GM19452 (cell line): Measurements from ENCODE around the gene DEAF1.
"Not testable (repeated sequence)": the region's sequence is repeated elsewhere in the genome, so short reads cannot be mapped to it uniquely, and the experiment has no call there.

ENCODE experiments used
- ATAC-seq: cut with Tn5 transposase; IDR thresholded peaks from one replicate; pipeline ENCODE4 v1.9.1; 2021; ENCODE audit not compliant: unreplicated experiment

Gene DEAF1

DNA sequence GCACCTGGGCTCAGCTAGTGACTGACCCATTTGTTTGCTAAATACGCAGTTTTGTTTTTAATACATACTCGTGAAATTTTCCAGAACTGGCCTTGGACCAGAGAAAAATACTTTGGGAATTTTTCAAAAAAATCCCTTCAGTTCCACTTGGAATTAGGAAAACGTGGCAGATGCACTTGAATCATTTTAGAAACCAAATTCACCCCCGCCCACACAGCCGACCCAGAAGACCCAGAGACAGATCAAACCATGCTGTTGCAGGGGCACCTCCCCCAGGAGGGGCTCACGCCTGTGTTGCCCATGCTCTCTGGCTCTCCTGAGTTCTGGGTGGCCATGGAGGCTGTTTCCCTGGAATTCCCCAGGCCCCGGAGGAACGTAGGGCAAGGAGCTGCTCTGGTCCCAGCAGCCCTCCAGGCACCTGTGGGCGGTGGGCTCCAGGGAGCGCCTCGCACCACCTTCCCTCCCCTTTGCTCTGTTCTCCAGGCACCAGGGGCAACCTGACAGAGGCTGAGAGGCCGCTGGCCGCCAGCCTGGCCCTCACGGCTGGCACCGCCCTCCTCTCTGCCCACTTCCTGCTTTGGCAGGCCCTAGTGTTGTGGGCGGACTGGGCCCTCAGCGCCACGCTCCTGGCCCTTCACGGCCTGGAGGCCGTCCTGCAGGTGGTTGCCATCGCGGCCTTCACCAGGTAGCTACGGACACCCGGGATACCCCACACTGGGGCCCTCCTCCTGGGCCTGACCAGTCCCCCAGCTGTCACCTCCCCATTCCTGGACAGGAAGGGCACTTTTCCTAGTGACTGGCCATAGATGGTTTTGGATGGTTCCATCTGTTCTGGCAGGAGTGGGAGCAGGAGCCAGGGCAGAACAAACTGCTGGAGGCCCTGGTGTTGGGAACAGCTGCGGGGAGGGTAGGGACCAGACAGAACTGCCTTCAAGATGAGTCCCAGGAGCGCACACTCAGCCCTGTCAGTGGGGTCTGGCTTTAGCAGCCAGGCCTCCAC lies 7.7 kb upstream of the DEAF1 start:
- ATAC-seq, result no peak

DNA sequence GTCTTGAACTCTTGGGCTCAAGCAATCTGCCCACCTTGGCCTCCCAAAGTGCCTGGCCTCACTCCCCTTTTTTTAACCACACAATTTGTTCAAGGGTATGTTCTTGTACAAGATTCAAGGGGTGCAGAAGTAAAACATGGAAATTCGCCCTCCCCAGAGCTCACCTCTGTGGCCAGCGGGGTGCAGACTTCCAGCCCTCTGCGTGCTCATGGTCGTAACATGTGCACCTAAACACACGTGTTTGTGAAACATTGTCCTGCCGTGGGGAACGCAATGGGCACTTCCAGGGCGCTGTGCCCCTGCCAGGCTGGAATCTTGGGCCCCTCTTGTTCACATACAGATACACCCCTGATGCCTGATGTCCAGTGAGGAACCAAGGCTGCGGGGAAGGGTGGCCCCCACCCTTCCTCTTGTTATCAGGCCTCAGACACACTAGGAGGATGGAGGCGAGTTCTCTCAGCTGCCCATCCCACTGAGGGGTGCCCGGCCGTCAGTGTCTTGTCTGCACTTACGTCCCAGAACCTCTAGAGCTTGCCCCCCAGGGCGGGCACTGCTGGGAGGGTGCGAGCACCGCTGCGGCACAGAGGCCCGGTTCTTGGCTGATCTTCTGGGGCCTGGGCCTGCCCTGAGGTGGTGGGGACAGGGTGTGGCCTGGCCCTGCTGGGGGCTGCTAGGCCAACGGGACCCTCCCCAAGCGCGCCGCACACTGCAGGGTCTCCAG lies 6.9 kb upstream of the DEAF1 start:
- ATAC-seq, result no peak

DNA sequence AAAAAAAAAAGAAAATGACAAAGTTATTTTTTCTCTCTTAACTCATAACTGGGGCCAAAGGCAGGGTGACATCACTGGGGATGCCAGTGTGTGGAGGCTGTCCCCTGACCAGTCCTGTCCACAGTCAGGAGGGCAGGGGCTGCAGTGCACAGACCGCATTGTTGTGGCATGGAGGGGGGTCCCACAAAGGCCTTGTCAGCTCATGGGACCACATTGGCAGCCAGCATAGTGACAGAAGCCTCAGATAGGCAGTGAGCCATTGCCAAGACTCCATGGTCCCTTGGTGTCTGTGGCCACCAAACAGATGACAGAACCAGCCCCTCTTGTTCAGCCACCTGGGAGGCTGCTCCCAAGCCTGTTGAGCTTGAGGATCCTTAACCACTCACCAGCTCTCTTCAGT lies 4.7 kb upstream of the DEAF1 start:
- no peak for ATAC-seq

DNA sequence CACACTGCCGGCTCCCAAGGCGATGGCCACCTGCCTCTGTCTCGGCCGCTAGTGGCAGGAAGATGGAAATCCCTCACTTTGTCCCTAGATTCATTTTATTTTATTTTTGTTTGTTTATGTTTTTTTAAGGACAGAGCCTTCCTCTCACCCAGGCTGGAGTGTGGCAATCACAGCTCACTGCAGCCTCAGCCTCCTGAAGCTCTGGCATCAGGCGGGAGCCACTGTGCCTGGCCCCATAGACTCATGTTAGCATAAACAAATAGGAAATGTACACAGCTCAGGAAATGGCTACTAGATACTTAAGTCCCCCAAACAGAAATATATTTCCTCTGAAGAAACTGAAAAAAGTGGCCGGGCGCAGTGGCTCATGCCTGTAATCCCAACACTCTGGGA lies 4.1 kb upstream of the DEAF1 start:
- no peak for ATAC-seq

DNA sequence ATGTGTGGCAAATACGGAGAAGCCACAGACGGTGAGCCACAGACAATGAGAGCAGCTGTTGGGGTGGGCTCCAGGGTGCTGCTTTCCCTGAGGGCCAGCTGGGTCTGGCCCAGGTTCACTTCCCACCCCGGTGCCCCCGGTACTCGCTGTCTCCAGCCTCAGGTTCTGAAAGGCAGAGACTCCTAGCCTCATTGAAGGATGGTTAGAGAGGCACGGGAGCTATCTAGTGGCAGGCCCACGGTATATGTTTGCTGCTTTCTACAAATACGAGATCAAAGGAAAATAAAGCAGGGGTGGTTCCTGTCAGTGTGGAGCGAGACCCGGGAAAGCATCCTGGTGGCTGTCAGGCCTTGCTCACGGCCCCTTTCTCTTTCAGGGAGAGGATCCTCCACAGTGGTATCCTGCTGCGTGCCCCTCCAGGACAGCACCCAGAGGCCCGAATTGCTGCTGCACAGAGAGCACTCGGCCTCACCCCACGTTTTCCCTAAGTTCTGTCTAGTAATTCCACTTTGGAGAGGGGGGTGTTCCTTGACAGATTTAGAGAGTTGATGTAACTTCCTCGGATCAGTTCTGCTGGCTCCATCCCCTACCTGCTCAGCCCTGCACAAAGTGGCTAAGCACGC lies 3.6 kb upstream of the DEAF1 start:
- ATAC-seq, result no peak

DNA sequence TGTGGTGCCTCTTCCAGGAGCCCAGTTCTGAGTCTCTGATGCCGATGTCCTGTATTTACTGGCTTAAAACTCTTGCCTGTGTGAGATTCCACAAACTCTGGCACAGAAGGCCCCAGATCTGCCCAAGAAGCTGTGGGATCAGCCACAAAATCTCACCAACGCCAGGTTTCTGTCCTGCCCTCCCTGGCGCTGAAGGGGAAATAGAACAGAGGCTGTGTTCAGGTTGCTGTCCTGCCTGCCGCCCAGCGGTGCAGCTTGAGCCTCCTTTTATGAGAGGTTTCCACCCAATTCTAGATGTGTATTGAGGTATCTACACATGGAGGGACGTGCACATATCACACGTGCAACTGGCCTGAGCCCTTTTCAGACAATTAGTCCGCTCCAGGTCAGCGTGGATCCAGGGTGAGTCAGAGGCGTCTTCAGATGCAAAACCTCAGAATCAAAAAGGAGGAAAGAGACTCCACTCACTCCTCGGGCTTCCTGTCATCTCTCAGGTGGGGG lies 2.8 kb upstream of the DEAF1 start:
- no peak for ATAC-seq

DNA sequence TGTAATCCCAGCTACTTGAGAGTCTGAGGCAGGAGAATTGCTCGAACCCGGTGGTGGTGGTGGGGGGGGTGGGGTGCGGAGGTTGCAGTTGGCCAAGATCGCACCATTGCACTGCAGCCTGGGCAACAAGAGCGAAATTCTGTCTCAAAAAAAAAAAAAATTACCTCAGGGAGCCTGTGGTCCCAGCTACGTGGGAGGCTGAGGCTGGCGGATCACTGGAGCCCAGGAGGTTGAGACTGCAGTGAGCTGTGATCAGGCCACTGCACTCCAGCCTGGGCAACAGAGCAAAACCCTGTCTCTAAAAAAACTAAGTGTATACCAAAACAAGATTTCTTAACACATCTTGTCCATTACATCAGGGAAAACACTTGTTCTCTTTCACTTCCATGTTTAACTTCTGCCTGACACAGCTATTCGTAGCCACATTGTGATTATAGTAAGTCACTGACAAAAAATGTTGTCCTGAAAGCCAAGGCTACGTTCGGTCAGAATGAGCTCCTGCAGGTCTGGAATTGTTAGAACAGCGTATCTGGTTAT lies 2.0 kb upstream of the DEAF1 start:
- ATAC-seq, result no peak

DNA sequence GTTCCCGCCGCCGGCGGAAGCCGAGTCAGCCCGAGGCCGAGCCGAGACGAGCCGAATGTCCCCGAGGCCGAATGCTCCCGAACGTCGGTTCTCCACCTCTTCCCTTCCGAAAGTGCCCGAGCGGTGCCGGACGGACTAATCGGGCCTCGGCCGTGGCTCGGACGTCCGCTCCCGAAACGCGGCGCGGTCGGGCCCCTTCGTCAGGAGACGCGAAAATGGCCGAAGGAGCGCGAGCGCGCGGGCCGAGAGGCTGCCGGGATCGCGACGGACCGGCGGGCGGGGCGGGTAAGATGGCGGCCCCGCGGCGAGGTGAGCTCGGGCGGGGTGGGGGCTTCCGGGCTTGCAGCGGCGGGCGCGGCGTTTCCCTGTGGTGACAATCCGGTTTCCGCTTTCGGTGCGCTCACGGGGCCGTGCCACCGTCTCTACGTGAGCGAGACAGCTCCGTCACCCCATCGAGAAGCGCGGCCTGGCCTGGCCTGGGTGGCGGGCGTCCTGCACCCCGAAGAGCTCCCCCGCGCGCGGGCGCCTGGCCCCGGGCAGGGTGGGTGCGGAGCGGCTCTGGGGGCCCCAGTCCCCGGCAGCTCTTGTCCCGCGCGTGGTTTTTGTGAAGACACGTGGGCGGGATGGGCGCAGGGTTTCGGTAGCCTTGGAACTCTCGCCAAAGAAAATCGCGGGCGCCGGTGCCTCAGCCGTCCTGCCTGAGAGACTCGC lies 671 bp upstream of the DEAF1 start, which contains the start of gene TMEM80:
Gene TMEM80 (plus strand): TSS at position 279 of the 711 bp plus-strand sequence. CDS start 12 bp downstream, at position 291.
- ATAC-seq, result peak; percentile 68

DNA sequence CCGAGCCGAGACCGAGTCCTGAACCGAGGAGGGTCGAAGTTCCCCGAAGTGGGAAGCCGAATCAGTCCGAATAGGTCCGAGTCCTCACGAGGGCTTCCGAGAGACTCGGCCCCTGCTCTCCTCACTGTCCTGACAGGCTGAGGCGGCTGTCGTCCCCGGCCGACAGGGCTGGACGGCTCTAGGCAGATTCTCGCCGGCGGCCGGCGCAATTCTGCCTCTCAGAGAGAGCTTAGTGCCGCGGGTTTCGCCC lies 191 bp upstream of the DEAF1 start:
- no peak for ATAC-seq

DNA sequence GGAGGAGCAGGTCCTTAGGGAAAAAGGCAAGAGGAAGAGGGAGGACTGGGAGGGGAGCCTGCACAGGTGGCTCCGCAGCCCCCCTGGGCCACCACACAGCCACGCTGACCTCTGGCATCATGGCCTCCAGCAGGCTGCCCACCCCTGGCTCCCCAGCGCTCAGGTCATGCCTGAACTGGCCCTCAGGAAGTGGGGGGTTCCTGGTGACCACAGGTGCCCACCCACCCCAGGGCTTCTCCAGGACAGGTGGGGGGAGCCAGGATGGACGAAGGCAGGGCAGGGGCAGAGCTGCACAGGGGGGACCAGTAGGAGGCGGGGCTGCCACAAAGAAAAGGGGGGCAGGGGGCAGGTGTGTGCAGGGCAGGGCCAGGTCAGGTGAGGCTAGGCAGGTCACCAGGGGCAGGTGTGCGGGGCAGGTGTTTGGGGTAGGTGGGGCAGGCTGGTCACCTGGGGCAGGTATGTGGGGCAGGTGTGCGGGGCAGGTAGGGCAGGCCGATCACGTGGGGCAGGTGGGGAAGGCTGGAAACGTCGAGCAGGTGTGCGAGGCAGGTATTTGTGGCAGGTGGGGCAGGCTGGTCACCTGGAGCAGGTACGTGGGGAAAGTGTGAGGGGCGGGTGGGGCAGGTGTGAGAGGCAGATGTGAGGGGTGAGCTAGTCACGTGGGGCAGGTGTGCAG lies 997 bp downstream of the DEAF1 start:
- ATAC-seq, result no peak

DNA sequence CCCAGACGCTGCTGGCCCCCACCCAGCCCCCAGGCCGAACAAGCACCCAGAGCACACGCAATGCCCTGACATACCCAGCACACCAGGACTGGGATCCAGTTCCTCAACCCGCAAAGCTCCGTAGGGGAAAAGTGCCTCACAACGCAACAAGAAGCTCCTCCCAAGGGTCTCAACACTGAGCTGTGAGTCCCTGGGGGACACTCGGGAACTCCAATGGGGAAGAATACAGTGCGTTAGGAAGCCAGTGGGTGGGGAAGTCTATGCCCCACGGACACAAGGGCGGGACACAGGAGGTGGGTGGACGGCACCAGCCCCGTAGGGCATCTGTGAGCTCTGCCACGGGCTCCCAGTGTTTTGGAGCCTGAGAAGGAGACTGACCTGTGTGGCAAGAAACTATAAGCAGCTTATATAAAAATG lies 1.6 kb downstream of the DEAF1 start:
- no peak for ATAC-seq

DNA sequence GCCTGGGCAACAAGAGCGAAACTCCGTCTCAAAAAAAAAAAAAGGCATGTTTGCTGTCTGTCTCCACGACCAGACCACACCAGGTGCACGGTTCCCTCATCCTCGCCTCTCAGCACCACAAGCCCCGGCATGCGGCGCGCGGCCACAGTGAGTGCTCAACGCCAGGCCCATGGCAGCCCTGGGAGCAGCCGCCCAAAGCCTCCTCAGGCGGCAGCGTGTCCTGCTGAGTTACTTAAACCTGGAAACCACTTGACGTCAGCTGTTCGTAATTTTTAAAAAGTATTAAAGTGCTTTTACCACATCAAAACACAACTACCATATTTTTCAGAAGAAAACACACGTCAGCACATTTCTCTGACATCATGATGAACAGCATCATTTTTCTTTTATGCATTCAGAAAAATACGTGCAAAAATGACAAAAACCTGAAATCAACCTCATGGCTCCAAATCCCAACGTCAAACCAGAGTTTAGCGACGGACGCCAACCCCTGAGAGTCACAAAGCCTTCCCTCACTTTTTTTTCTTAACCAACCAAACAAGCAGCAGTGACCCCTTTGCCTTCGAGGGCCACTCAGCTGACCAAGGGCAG lies 2.1 kb downstream of the DEAF1 start:
- ATAC-seq, result no peak

DNA sequence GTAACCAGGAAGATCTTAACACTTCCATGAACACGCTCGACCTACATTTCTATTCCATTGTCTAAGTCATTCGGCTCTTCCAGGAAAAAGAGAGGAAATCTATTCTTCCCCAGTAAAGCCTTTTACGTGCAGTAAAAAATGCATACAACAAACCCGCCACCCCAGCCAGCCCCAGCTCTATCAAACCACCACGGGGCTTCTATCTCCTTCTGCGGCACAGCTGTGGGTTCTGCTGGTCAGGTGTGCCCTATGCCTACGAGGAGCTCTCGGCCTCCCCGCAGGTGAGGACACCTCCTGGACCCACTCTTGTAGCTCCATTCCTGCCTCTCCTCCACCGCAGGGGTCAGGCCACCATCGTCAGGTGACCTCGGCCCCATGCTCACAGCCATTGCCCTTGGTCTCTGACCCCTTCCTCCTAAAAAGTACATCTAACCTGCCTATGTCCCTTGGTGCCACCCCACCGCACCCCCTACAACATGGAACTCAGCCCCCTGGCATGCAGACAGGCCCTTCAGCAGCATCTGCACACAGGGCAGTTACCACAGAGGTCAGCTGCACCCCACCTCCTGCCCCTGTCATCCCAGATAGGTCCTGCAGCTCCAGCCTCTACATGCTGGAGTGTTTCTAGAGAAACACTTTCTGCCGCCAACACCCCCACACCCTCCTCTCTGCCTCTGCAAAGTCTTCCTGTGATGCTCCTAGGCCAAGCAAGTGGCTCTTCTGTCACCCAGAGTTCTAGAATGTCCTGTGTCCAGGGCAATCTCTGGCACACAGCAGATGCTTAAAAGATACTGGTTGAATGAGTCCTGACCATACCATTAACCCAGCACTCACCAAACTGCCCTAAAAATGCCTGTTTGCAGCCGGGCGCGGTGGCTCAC lies 3.1 kb downstream of the DEAF1 start:
- ATAC-seq, result no peak

DNA sequence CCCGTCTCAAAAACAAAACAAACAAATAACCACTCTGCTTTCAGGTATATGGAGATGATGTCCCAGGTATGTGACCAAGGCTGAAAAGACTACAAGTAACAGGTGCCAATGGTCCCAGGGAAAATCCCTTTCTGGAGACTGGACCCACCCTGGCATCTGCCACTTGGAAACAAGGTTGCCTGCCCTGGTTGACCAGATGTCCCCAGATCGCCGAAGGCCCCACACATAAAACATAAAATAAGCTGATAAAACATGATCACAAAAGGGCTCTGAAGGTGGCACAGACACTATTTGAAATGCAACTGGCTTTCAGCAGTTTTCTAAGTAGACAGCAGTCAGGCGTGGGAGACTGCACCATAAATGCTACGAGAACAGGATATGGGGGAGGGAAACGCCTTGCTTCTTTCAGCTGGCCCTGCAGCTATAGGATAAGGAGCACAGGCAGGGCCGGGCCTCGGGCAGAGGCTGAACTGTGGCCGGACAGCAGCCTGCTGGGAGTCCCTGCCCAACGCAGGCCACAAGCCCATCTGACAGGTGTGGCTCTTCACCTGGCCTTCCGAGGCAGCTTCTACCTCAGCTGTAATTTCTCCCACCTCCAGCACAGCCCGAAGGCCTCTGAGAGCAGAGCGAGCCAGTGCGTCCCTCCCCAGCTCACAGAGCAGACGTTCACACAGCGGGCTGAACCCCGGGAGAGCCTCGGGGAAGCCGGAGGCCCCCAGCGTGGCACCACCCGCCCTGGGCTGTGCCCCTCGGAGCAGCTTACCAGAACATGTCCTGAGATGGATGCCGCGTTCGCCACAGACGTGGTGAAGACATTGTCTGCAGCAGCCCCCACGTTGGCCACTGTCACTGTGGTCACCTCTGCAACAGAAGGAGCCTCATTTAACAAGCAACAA lies 4.0 kb downstream of the DEAF1 start:
- ATAC-seq, result no peak

DNA sequence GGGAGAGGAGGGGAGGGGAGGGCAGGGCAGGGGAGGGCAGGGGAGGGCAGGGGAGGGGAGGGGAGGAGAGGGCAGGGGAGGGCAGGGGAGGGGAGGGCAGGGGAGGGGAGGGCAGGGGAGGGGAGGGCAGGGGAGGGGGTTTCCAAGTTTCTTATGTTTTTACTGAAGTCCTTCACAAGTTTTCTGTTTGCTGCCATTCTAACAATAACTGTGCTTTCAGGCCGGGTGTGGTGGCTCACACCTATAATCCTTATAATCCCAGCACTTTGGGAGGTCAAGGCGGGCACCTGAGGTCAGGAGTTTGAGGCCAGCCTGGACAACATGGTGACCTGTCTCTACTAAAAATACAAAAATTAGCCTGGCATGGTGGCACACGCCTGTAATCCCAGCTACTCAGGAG lies 4.8 kb downstream of the DEAF1 start:
- not testable (repeated sequence) for ATAC-seq

DNA sequence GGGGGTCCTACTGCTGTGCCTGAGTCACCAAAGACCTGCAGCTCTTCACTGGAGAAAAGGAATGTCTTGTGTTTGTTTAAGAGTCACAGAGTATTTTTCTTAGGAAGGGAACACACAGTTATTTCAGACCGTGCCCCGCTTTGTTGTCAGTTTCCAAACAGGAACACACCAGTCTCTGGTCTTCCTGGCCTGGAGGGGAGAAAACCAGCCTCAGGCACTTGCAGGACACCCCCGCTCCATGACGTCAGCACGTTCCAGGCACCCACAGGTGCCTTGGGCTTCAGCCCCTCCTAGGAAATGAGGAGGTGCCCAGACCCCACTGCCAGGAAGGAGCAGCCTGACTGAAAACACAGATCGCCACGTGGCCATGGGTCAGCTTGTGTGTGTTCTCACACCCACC lies 5.4 kb downstream of the DEAF1 start:
- no peak for ATAC-seq

DNA sequence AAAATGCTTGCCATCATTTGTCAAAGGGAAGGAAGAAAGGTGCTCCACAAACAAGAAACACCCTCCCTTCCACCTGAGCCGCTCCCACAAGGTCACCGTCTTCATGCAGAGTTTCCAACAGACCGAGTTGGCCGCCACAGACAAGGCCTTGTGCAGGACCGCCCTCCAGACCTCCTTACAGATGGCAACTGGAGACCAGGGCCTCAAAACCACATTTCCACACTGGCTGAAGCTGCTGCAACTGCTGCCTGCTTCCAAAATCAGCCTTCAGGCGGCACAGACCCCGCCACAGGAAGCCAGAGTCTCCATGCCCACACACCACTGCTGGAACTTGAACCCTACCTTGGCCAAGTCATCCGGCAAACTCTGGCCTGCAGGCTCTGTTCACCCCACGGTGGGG lies 6.3 kb downstream of the DEAF1 start:
- ATAC-seq, result no peak

DNA sequence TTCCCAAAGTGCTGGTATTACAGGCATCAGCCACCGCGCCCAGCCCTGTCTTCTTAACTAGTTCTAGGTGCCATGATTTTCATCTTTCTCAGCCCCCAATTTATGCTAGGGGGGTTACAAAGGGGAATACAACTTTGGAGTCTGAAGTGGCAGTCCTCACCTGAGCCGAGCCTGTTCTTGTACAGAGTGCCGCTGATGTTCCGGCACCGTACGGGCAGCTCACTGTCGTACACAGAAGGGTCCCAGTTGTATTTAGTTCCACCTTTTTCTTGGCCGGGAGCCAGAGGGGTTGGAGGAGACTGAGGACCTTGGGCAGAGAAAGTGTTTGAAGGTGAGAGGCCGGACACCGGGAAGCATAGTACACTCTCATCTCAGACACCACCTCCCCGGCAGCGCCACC lies 7.3 kb downstream of the DEAF1 start:
- no peak for ATAC-seq
